C1 segment of cervical spinal cord (tissue), 14 donors: ENCODE results near the gene ORMDL3.
"Not testable (repeated sequence)": the region's sequence is repeated elsewhere in the genome, so short reads cannot be mapped to it uniquely, and the experiment has no call there.

Experiments used
- DNase-seq, 14 donors: peaks; one replicate each; lab custom pipeline; 2025; lab: John Stamatoyannopoulos, UW

ORMDL3 gene

DNA sequence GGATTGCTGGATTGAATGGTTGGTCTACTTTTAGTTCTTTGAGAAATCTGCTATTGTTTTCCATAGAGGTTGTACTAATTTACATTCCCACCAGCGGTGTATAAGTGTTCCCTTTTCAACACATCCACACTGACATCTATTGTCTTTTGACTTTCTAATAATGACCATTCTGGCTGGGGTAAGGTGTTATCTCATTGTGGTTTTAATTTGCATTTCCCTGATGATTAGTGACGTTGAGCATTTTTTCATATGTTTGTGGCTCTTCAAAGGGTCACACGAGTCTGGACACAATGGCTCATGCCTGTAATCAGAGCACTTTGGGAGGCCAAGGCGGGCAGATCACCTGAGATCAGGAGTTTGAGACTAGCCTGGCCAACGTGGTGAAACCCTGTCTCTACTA lies 41.3 kb downstream of the ORMDL3 start:
- not testable (repeated sequence) for DNase-seq

GRCh38 chr17:39872751-39873150 lies 54.6 kb downstream of the ORMDL3 start:
- no peak for DNase-seq

DNA sequence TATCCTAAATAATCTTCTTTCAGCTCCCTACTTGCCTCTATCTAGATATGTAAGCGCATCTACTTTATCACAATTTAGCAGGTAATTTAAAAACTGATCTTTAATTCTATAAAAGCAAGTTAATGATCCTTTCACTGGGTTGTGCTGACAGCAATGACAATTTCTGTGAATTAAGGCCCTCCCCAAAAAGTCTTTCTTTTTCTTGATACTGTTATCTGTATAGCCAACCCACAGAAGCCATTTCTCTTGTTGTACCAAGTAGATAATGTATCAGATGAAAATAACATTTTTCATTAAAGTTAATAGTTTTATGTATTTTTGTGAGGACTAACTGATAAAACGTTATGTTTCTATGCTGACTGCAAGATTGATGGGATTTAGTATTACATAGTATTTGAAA lies 55.6 kb downstream of the ORMDL3 start:
- DNase-seq: no peak
